Vagina (tissue), 2 donors: Measurements from ENCODE around the gene MYO1D. TPM values are rescaled to one million over a fixed set of nuclear protein-coding genes. Genes with fewer than 3 reads are reported as not detected.

Source experiments
- DNase-seq, 2 donors: peaks; one replicate each; pipeline ENCODE4 v3.0.0-alpha.2; 2017; ENCODE audit errors: extremely low spot score in 2 of 2
- H3K27ac ChIP-seq: fragments of 200-600 bp; sonication (generic); one replicate; pipeline ENCODE4 v1.5.1; 2019
- H3K27me3 ChIP-seq: fragments of 200-600 bp; sonication (generic); one replicate; pipeline ENCODE4 v1.5.1; 2019
- H3K36me3 ChIP-seq, 2 donors: fragments of 200-600 bp; sonication (generic); one replicate each; pipeline ENCODE4 v1.5.1; 2017 to 2019
- H3K4me1 ChIP-seq: fragments of 200-600 bp; sonication (generic); one replicate; pipeline ENCODE4 v1.5.1; 2019
- H3K4me3 ChIP-seq, 2 donors: fragments of 200-600 bp; sonication (generic); 1 replicate in 1 of 2; 2 replicates in 1 of 2; pipeline ENCODE4 v1.5.1; 2016 to 2019
- H3K9me3 ChIP-seq: fragments of 200-600 bp; sonication (generic); one replicate; pipeline ENCODE4 v1.5.1; 2019
- CTCF ChIP-seq, 3 experiments: fragments of 450-650 bp in 2 of 3; fragments of 200-600 bp in 1 of 3; sonication (generic) in 1 of 3; IDR thresholded peaks; one replicate each; pipeline ENCODE4 v1.5.1; 2017 to 2019; ENCODE audit warnings: antibody characterized with exemption in 3 of 3, mild to moderate bottlenecking in 2 of 3, moderate library complexity in 2 of 3
- POLR2A ChIP-seq, 2 donors: fragments of 450-650 bp; IDR thresholded peaks; one replicate each; pipeline ENCODE4 v1.6.1; 2017; ENCODE audit warnings: antibody characterized with exemption in 2 of 2, mild to moderate bottlenecking in 2 of 2, moderate library complexity in 2 of 2
- POLR2AphosphoS5 ChIP-seq, 2 donors: sonication (generic); formaldehyde crosslinking; IDR thresholded peaks; one replicate each; pipeline ENCODE4 v1.9.0; 2017; ENCODE audit warnings: antibody characterized with exemption in 2 of 2, mild to moderate bottlenecking in 2 of 2, low read depth in 1 of 2; ENCODE audit not compliant: insufficient read depth in 1 of 2
- intact Hi-C: fragments of 100-400 bp; cut with DNase I; formaldehyde crosslinking; loops from one replicate; pipeline ENCODE4 v1.15.1; 2023
- total RNA-seq: library from RNA; depleted of rRNA; stranded (reverse); fragments of >200 nt; gene quantifications from one replicate; pipeline ENCODE4 v1.2.3, GENCODE V29; 2016

MYO1D gene
- total RNA-seq, 1 donor from 2014 or later: 44.7 TPM

- Histone ChIP-seq H3K27ac (no peak overlapping the region), H3K9me3 (no peaks in the 10 kb centered on the region), H3K36me3 (no peaks in the 10 kb centered on the region), H3K27me3 (no peaks in the 10 kb centered on the region), H3K4me1 (no peaks in the 10 kb centered on the region), H3K4me3 (no peak overlapping the region)
- intact Hi-C loops: no loop called here
- no peak for DNase-seq
- TF ChIP-seq CTCF (IDR thresholded peaks at IDR 0.05) (no peak), POLR2A (IDR thresholded peaks at IDR 0.05) (no peak), POLR2AphosphoS5 (IDR thresholded peaks at IDR 0.05; ENCODE audit: insufficient read depth in 1 of 2, low read depth in 1 of 2) (no peak)
These were observed 240.2 kb downstream of the MYO1D start for GRCh38 chr17:32636598-32637218.

- no peaks in the 10 kb centered on the region for H3K4me1 ChIP-seq
- no peak for DNase-seq
- H3K36me3 ChIP-seq: no peaks in the 10 kb centered on the region
- no peaks in the 10 kb centered on the region for H3K27me3 ChIP-seq
- no peak for TF ChIP-seq POLR2A (IDR thresholded peaks at IDR 0.05)
- no peak for TF ChIP-seq POLR2AphosphoS5 (IDR thresholded peaks at IDR 0.05; ENCODE audit: insufficient read depth in 1 of 2, low read depth in 1 of 2)
- no peak for TF ChIP-seq CTCF (IDR thresholded peaks at IDR 0.05)
- H3K4me3 ChIP-seq: no peak overlapping the region
- no peaks in the 10 kb centered on the region for H3K9me3 ChIP-seq
- intact Hi-C loops: no loop called here
- H3K27ac ChIP-seq: no peak overlapping the region
These were observed 242.8 kb downstream of the MYO1D start for GRCh38 chr17:32634167-32634566.

GRCh38 chr17:32631341-32632096, 245.4 kb downstream of the MYO1D start:
- Histone ChIP-seq H3K4me3 (no peak overlapping the region), H3K36me3 (no peaks in the 10 kb centered on the region), H3K27me3 (no peaks in the 10 kb centered on the region), H3K27ac (no peak overlapping the region), H3K4me1 (peaks cover 11% of the 10 kb centered on the region), H3K9me3 (no peaks in the 10 kb centered on the region)
- no peak for TF ChIP-seq POLR2AphosphoS5 (IDR thresholded peaks at IDR 0.05; ENCODE audit: insufficient read depth in 1 of 2, low read depth in 1 of 2)
- no peak for TF ChIP-seq CTCF (IDR thresholded peaks at IDR 0.05)
- no peak for TF ChIP-seq POLR2A (IDR thresholded peaks at IDR 0.05)
- intact Hi-C loops: no loop called here
- no peak for DNase-seq

GRCh38 chr17:32629563-32630190, 247.2 kb downstream of the MYO1D start:
- no peaks in the 10 kb centered on the region for H3K36me3 ChIP-seq
- H3K4me1 ChIP-seq: peaks cover 11% of the 10 kb centered on the region
- no peaks in the 10 kb centered on the region for H3K27me3 ChIP-seq
- no peak for TF ChIP-seq POLR2A (IDR thresholded peaks at IDR 0.05)
- no peak for TF ChIP-seq CTCF (IDR thresholded peaks at IDR 0.05)
- no peak for TF ChIP-seq POLR2AphosphoS5 (IDR thresholded peaks at IDR 0.05; ENCODE audit: insufficient read depth in 1 of 2, low read depth in 1 of 2)
- H3K9me3 ChIP-seq: no peaks in the 10 kb centered on the region
- H3K4me3 ChIP-seq: no peak overlapping the region
- intact Hi-C loops: no loop called here
- DNase-seq: no peak
- no peak overlapping the region for H3K27ac ChIP-seq
